ENCODE measurements around the gene ATP5F1D. TPM values are rescaled to one million over a fixed set of nuclear protein-coding genes. Genes with fewer than 3 reads are reported as not detected.
"Not testable (repeated sequence)": the region's sequence is repeated elsewhere in the genome, so short reads cannot be mapped to it uniquely, and the experiment has no call there.

The ATP5F1D gene
- total RNA-seq, 1 donor from 2014 or later: 7.1 TPM

DNA sequence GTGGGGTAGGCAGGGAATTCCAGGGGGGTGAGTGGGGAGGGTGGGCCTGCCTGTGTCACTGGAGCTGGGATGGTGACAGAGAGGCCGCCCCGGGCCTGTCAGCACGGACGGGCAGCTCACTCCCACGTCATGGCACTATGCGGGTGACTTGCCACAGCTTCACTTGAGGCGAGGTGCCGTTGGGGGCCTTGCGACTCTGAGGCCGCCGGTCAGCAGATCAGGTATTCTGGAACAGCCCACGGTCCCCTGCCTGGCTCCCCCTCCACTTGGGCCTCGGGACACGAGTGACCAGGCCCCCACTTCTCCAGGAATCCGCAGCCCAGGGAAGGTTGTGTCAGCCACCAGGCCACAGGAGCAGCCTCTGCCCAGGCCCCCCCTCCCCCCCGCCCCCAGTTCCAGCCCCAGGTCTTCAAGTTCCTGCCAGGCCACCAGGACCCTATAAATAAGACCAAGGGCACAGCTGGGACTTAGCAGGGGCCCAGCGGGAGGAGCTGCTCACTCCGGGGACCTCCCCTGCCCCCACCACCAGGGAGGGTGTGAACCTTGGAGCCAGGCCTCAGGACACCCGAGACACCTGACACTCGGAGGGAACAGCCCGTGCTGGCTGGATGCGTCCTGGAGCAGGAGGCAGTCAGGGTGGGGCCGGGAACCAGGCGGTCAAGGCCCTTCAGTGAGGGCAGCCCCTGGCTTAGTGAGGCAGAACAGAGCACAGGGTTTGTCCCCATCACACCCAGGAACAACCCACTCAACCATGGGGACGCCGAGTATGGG, 4.1 kb downstream of the ATP5F1D start:
- TF ChIP-seq, protein P1, sequence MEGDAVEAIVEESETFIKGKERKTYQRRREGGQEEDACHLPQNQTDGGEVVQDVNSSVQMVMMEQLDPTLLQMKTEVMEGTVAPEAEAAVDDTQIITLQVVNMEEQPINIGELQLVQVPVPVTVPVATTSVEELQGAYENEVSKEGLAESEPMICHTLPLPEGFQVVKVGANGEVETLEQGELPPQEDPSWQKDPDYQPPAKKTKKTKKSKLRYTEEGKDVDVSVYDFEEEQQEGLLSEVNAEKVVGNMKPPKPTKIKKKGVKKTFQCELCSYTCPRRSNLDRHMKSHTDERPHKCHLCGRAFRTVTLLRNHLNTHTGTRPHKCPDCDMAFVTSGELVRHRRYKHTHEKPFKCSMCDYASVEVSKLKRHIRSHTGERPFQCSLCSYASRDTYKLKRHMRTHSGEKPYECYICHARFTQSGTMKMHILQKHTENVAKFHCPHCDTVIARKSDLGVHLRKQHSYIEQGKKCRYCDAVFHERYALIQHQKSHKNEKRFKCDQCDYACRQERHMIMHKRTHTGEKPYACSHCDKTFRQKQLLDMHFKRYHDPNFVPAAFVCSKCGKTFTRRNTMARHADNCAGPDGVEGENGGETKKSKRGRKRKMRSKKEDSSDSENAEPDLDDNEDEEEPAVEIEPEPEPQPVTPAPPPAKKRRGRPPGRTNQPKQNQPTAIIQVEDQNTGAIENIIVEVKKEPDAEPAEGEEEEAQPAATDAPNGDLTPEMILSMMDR (IDR thresholded peaks at IDR 0.05): no peak
- no peak for TF ChIP-seq EZH2phosphoT487 (IDR thresholded peaks at IDR 0.05)
- TF ChIP-seq EZH2 (IDR thresholded peaks at IDR 0.05): no peak
- Histone ChIP-seq H3K36me3 (no peaks in the 10 kb centered on the region), H3K9ac (no peak overlapping the region), H3K4me1 (peaks cover 8% of the 10 kb centered on the region), H2AFZ (replicated peaks) (no peak overlapping the region), H3F3A (ENCODE audit: low read depth) (peaks cover 42% of the 10 kb centered on the region), H3K4me2 (no peak overlapping the region), H3K79me2 (ENCODE audit: low read depth) (peaks cover 18% of the 10 kb centered on the region), H3K27ac (no peak overlapping the region), H3K27me3 (peaks cover 4% of the 10 kb centered on the region), H4K20me1 (ENCODE audit: low read depth) (peaks cover 39% of the 10 kb centered on the region), H3K9me3 (ENCODE audit: low read depth) (no peaks in the 10 kb centered on the region), H3K4me3 (no peak overlapping the region)
- Mint-ChIP-seq H3K4me3 (no peak overlapping the region), H3K27me3 (ENCODE audit: insufficient read depth, low read depth) (peaks cover 5% of the 10 kb centered on the region), H3K9me3 (no peaks in the 10 kb centered on the region), H3K4me1 (peaks cover 23% of the 10 kb centered on the region), H3K27ac (no peak overlapping the region), H3K36me3 (no peaks in the 10 kb centered on the region)
- DNase-seq (ENCODE audit: low spot score): no peak

DNA sequence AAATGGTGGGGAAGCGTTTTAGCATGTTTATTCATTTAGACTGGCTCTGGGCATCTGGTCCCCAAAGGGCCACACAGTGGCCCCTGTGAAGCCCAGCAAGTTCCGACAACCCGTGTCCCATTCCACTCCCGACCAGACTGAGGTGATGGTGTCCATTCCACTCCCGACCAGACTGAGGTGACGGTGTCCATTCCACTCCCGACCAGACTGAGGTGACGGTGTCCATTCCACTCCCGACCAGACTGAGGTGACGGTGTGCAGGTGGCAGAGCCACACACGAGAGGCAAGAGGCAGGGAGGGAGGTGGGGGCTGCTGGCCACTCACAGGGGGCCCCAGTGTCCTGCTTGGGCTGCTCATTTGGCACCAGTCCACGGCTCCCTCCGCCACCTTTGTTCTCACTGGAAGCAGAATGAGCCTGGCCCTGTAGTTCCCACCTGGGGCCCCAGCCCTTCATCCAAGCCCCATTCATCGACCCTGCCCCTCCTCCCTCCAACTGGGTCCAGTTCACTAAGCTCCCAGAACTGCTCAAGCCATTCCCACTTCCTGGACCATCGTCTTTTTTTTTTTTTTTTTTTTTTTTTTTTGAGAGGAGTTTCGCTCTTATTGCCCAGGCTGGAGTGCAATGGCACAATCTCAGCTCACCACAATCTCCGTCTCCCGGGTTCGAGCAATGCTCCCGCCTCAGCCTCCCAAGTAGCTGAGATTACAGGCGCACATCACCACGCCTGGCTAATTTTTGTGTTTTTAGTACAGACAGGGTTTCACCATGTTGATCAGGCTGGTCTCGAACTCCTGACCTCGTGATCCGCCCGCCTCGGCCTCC, 4.9 kb downstream of the ATP5F1D start:
- peak overlapping the region; percentile 64 for H3K4me3 Mint-ChIP-seq
- not testable (repeated sequence) for H3K27ac ChIP-seq, H3K27ac Mint-ChIP-seq

DNA sequence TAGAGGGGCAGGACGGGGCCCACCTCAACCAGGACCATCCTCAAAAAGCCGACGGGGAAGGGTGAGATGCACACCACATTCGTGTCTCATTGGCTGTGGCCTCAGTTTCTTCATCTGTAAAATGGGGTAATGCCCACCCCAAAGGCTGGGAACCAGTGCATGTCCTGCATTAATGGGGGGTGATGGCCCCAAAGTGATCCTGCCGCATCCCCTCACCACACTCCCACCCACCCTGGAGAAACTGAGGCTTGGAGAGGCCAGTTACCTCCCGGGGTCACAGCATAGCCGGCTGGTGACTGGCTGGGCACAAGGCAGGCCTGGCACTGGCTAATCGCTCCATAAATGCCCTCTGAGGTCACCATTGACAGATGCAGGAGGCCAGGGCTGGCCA, 6.2 kb downstream of the ATP5F1D start:
- Histone ChIP-seq H3K4me3 (peak overlapping the region; percentile 90), H4K20me1 (ENCODE audit: low read depth) (peaks cover 58% of the 10 kb centered on the region)

More for the DNA sequence above, 4.9 kb downstream of the ATP5F1D start:
- H3K4me1 Mint-ChIP-seq: peaks cover 15% of the 10 kb centered on the region
- not testable (repeated sequence) for H3K4me2 ChIP-seq; H2AFZ ChIP-seq (replicated peaks); H3K4me3 ChIP-seq; H3K9me3 Mint-ChIP-seq; H3K9ac ChIP-seq; H3K27me3 Mint-ChIP-seq (ENCODE audit: insufficient read depth, low read depth); H3K36me3 ChIP-seq; H3K4me1 ChIP-seq; H3K9me3 ChIP-seq (ENCODE audit: low read depth); H3K27me3 ChIP-seq; H3K36me3 Mint-ChIP-seq
- peaks cover 26% of the 10 kb centered on the region for H3K79me2 ChIP-seq (ENCODE audit: low read depth)
- peak; percentile 42 for DNase-seq (ENCODE audit: low spot score)
- peaks cover 38% of the 10 kb centered on the region for H3F3A ChIP-seq (ENCODE audit: low read depth)
- H4K20me1 ChIP-seq (ENCODE audit: low read depth): peaks cover 46% of the 10 kb centered on the region

More for the DNA sequence above, 6.2 kb downstream of the ATP5F1D start:
- no peak for DNase-seq (ENCODE audit: low spot score)
- Mint-ChIP-seq H3K27me3 (ENCODE audit: insufficient read depth, low read depth) (peaks cover 2% of the 10 kb centered on the region), H3K27ac (no peak overlapping the region), H3K4me1 (peaks cover 14% of the 10 kb centered on the region), H3K36me3 (no peaks in the 10 kb centered on the region), H3K9me3 (no peaks in the 10 kb centered on the region), H3K4me3 (peak overlapping the region; percentile 67)
- Histone ChIP-seq H2AFZ (replicated peaks) (no peak overlapping the region), H3K36me3 (no peaks in the 10 kb centered on the region), H3K9ac (no peak overlapping the region), H3K4me2 (peak overlapping the region; percentile 72), H3K79me2 (ENCODE audit: low read depth) (peaks cover 31% of the 10 kb centered on the region), H3K27me3 (no peaks in the 10 kb centered on the region), H3K27ac (no peak overlapping the region), H3K4me1 (peaks cover 14% of the 10 kb centered on the region), H3F3A (ENCODE audit: low read depth) (peaks cover 44% of the 10 kb centered on the region), H3K9me3 (ENCODE audit: low read depth) (no peaks in the 10 kb centered on the region)
- TF ChIP-seq, protein P1 (IDR thresholded peaks at IDR 0.05): no peak
- no peak for TF ChIP-seq EZH2phosphoT487 (IDR thresholded peaks at IDR 0.05)
- TF ChIP-seq EZH2 (IDR thresholded peaks at IDR 0.05): no peak

All from neural progenitor cell (in vitro differentiated cells).